Activated CD8-positive, alpha-beta memory T cell treated with anti-CD3 and anti-CD28 coated beads, Interleukin-2, amount 50 U/mL, for 48 hours (primary cell): ENCODE data around the gene AKR7A3.
"Not testable (repeated sequence)": the region's sequence is repeated elsewhere in the genome, so short reads cannot be mapped to it uniquely, and the experiment has no call there.

Source experiments
- DNase-seq: peaks from one replicate; pipeline ENCODE4 v3.0.0-alpha.2; 2020

AKR7A3 gene

GRCh38 chr1:19287436-19288185 lies 959 bp downstream of the AKR7A3 start:
- no peak for DNase-seq

- not testable (repeated sequence) for DNase-seq
These were observed 2.8 kb downstream of the AKR7A3 start for GRCh38 chr1:19285807-19286206.

GRCh38 chr1:19285366-19285765 lies 3.2 kb downstream of the AKR7A3 start:
- not testable (repeated sequence) for DNase-seq

GRCh38 chr1:19284881-19285280 lies 3.7 kb downstream of the AKR7A3 start:
- no peak for DNase-seq

DNA sequence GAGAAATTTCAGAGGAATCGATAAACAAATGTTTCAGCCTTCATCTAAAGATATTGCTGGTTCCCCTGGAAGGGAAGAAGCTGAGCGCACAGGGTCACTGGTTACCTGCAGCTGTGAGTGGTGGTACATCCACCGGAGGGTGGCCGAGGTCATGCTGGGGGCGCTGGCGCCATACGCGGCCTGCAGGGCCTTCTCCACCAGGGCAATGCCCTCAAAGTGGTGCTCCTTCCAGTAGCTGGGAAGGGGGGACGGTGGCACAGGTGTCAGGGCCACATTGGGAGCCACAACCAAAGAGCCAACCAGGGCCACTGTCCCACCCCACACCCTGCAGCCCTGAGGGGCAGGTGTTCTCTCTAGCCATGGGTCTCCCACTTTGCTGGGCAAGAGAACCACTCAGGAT lies 4.7 kb downstream of the AKR7A3 start:
- DNase-seq: no peak

GRCh38 chr1:19274636-19275035 lies 13.9 kb downstream of the AKR7A3 start:
- no peak for DNase-seq

- not testable (repeated sequence) for DNase-seq
These were observed 14.6 kb downstream of the AKR7A3 start for GRCh38 chr1:19273844-19274531.

GRCh38 chr1:19273106-19273843 lies 15.3 kb downstream of the AKR7A3 start:
- no peak for DNase-seq

GRCh38 chr1:19272064-19272463 lies 16.5 kb downstream of the AKR7A3 start:
- no peak for DNase-seq

GRCh38 chr1:19270343-19270730 lies 18.2 kb downstream of the AKR7A3 start:
- not testable (repeated sequence) for DNase-seq

DNA sequence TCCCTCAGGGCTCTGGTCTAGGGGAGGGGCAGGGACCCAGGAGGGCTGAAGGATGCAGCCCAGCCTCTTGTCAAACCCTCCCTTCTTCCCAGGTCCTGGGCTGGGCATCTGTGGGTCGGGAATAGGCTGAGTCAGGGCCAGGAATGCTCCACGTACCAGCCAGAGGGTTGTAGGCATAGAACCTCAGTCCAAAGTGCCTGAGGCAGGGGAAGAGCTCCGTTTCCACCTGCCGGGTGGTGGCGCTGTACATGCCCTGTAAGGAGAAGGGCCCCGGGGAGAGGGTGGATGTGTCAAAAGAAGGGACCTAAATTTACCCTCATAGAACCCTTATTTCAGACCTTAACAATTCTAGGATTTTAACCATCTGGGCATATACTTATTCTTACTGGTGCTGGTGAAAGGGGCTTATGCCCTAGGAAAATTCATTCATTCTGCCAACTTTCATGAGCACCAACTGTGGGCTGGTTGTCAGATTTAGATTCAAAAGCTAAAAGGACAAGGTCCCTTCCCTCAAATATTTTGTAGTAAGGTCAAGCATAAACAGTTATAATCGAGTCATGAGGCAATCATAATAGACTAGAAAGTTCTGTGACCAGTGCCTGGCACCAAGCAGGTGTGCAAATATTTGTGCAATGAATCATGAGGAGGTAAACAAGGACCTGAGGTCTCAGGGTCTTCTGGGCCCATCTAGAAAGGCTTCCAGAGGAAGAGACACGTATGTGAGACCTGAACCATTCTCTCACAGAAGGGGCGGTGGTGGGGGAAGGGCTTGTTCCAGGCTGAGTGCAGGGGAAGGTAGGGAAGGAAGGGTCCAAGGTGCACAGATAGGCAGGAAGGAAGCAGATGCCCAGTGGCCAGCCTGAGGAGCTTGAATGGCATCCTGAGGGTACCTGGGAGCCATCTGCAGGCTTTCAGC lies 18.9 kb downstream of the AKR7A3 start:
- DNase-seq: not testable (repeated sequence)

- no peak for DNase-seq
These were observed 20.1 kb downstream of the AKR7A3 start for GRCh38 chr1:19268445-19268844.

- peak; percentile 59 for DNase-seq
These were observed 25.8 kb downstream of the AKR7A3 start for GRCh38 chr1:19262744-19263143.

- DNase-seq: peak; percentile 68
These were observed 26.5 kb downstream of the AKR7A3 start for GRCh38 chr1:19262047-19262446.

- peak; percentile 64 for DNase-seq
These were observed 28.1 kb downstream of the AKR7A3 start for GRCh38 chr1:19260211-19261138.

DNA sequence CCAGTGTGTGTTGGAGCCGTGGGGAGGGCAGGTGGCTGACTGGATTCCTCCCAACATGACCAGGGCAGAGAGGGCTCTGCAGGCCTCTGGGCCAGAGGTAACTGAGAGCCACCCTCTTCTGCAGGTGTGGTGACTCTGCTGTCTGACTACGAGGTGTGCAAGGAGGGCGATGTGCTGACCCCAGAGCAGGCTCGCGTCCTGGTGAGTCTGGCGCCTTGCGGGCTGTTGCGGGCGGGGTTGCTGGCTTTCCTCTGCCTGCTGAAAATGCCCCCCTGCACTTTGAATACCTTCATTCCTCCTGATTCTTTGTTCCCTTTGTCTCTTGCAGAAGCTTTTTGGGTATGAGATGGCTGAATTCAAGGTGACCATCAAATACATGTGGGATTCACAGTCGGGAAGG lies 30.2 kb downstream of the AKR7A3 start:
- DNase-seq: no peak

DNA sequence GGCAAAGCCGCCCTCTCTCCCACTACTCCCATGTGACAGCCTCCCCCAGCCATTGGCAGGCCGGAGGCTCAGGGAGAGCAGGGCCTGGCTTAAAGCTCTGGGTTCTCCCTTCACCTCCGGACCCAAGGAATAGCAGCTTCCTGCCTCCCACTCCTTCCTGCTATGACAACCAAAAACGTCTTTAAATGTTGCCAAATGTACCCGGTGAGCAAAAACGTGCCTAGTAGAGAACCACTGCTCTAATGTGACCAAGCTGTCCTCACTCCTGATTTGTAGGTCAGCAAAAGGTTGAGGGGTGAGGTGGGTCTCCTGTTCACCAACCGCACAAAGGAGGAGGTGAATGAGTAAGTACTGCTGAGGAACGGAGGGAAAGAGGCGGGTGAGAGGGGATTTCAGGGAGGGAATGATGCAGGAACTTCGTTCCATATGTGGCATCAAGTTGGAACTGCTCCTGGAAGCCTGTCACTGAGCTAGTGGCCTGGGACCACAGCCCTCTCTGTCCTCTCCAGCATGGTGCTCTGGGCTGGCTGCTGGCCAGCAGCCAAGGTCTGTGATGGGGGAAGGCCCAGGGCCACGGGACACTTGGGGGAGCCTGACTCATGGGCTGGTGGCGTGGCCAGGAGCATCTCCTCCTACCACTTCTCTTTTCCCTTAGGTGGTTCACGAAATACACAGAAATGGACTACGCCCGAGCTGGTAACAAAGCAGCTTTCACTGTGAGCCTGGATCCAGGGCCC lies 31.2 kb downstream of the AKR7A3 start:
- DNase-seq: peak; percentile 59

DNA sequence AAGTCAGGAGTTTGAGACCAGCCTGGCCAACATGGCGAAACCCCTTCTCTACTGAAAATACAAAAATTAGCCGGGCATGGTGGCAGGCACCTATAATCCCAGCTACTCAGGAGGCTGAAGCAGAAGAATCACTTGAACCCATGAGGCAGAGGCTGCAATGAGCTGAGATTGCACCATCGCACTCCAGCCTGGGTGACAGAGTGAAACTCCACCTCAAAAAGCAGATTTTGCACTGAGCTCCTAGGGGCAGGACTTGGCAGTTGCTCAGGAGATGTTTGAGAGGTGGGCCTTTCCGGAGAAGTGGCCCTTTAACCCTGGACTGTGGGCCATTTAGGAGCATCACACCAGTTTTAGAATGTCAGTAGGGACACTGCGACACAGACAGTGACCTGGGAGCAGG lies 32.3 kb downstream of the AKR7A3 start:
- not testable (repeated sequence) for DNase-seq

DNA sequence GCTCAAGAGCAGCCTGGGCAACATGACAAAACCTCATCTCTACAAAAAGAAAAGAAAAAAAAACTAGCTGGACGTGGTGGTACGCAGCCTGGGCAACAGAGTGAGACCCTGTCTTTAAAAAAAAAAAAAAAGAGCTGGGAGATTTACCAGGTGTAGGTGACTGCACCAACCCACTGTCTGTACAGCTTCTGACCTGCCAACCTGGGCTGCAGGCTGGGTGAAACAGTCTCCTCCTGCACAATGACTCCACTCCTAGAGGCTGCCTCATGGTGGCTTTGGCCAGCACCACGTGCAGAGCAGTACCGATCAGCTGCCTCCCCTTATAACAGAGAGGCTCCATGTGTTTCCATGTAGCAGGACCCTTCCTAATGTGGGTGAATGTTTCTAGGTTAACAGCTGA lies 33.3 kb downstream of the AKR7A3 start:
- no peak for DNase-seq

GRCh38 chr1:19254416-19254815 lies 34.2 kb downstream of the AKR7A3 start:
- DNase-seq: no peak
